ENCODE measurements around the gene LHFPL3.

Gene LHFPL3

DNA sequence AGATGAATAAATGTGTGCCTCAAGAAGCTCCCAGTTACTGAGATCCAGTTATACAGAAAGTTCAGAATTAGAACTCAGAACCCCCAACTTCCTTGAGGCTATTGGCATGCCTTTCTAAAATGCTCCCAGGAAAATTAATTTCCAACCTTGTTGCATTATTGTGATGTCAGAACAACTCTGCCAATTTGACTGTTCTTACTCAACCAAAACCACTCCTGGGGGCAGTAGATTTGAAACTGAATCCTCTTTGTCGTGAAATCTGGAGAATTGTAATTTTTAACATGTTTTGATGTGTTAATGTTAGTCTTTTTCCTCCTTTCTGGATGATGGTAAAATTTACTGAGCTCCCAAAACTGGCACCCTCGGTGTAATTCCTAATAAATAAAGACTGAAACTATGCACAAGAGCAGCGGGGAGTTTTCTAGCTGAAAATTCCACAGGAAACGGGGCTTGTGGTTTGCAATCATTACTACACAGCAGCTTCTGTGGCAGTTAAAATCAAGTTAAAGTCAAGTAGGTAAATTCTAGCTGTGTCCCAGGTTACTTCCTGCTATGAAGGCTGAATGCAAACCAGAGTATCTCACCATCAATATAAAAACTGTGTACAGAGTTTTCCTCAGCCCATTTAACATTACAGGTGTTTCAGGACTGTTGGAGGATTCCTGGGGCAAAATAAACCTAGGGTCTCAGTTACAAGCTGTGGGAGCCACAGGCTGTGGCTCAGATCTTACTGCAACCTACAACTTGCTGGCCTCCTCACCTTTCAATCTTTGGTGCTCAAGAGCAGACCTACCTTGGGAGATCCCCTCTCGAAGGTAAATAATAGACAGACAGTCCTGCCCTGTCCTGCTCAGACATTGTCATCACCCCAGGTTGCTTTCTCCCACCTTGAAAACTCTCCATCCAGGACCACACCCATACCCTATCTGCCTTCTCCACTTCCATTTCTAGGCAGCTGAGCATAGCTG is 529.3 kb downstream of the LHFPL3 start:
- DNase-seq, result no peak

- no peak for DNase-seq
Measured at GRCh38 chr7:104859754-104860426, 531.5 kb downstream of the LHFPL3 start.

- no peak for DNase-seq
Measured at GRCh38 chr7:104861729-104862390, 533.5 kb downstream of the LHFPL3 start.

DNA sequence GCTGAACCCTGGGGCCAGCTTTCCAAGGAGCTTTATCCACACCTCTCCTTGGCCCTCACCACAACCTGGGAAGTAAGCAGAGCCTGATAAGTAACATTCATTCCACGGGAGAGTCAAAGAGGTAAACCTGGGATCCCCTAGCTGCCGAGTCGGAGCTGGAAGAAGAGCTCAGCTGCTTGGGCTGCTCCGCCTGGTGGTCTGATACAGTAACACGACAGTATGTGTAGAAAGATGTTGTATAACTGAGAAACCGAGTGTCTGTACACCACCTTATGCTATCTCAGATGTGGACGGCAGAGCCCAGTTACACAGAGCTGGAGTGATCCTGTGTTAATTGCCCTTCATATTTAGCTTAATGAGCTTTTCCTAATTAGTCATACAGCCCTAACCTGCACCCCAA is 534.3 kb downstream of the LHFPL3 start:
- no peak for DNase-seq

GRCh38 chr7:104873401-104873800 is 545.0 kb downstream of the LHFPL3 start:
- no peak for DNase-seq

GRCh38 chr7:104878577-104878976 is 550.2 kb downstream of the LHFPL3 start:
- DNase-seq, result no peak

DNA sequence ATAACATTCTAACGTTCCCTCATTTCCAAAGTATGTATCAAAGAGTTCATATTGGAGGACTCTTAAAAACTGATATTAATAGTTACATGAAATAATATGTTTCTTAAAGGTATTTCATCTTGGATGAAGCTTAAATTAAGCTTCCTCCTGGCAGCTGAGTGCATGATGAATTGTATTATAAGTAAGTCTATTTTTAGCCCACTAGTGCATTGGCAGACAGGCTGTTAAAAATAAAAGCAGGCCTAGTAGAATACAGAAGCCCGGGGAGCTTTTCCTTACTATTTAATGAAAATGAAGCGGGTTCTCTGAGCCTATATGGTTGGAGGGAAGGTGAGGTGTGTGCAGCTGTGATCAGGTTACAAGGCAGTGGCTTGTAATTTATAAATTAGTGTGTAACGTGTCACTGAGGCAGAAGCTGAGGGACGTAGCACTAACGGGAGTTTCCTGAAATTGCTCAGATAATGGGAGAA is 554.9 kb downstream of the LHFPL3 start:
- DNase-seq, result no peak

- DNase-seq, result peak; percentile 82
Measured at GRCh38 chr7:104883718-104884452, 555.5 kb downstream of the LHFPL3 start.

GRCh38 chr7:104886651-104887050 is 558.2 kb downstream of the LHFPL3 start:
- DNase-seq, result no peak

DNA sequence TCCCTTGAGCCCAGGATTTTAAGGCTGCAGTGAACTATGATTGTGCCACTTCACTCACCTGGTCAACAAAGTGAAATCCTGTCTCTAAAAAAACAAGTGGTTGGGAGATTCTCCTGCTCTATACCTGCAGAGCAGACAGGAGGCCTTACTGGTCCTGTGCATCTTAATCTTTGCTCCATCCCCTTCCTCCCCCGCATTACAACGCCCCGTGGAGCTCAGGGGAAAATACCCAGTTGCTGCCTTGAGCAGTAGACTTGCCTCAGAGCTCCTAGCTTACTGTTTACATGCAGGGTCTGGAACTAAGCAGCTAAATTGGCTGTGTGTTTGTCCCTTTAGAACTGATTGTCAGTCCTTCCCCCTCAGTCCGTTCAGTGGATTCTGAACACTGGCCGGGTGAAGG is 561.8 kb downstream of the LHFPL3 start:
- no peak for DNase-seq

- no peak for DNase-seq
Measured at GRCh38 chr7:104891949-104892348, 563.5 kb downstream of the LHFPL3 start.

DNA sequence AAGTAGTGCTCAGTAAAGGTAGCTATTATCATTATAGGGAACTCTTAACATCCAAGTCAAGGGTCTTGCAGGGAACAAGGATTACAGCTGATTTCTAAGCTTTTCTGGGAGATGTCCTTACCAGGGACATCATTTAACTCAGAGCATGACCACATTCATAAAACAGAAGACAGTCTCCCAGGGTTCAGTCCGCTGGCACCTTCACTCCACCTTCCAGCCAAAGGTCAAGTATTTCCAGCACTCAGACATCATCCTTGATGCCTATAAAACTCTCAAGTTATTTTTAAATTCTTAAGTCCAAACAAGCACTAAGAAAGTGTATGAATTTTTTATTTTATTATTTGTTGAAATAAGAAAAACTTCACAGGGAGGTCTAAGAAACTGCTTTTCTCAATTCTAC is 565.9 kb downstream of the LHFPL3 start:
- DNase-seq, result no peak

- DNase-seq, result no peak
Measured at GRCh38 chr7:104894726-104895521, 566.5 kb downstream of the LHFPL3 start.

DNA sequence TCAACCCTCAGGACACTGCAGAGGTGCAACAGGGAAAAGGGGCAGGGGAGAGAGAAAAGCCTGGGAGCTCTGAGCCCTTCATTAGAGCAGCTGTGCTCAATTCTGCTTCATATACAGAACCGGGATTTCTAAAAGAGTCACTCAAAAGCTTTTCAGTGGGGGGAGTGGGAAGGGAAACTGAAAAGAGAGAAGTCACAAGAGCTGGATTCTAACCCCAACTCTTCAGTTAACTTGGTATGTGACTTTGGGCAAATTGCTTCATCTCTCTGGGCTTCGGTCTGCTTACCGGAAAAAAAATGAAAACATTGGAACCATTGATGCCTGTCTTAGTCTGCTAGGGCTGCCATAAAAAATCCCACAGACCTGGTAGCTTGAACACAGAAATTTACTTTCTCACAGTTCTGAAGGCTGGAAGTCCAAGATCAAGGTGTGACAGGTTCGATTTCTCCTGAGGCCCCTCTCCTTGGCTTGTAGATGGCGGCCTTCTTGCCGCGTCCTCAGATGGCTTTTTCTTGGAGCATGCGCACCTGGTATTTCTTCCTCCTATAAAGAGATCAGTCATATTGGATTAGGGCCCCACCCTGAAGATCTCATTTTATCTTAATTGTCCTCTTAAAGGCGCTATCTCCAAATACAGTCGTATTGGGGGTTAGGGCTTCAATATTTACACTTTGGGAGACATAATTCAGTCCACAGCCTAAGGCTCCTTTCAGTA is 567.3 kb downstream of the LHFPL3 start:
- DNase-seq, result no peak

- DNase-seq, result no peak
Measured at GRCh38 chr7:104898434-104898833, 570.0 kb downstream of the LHFPL3 start.

- DNase-seq, result no peak
Measured at GRCh38 chr7:104900525-104901239, 572.3 kb downstream of the LHFPL3 start.

DNA sequence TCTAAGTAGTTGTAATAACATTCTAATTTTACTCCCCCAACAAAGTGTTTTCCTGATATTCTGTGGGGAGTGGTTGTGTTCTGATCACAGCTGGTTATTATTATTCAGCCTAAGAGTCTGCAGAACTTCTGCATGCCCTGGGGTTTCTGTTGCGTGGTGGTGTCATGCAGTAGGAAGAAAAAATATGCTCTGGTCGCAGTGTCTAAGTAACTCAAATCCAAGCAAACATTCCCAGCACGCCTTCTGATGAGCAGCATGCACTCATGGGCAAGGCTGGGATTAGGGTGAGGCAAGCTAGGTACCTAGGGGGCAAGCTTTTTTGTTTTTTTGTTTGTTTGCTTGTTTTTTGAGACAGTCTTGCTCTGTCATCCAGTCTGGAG is 572.8 kb downstream of the LHFPL3 start:
- DNase-seq, result no peak

- no peak for DNase-seq
Measured at GRCh38 chr7:104902183-104902582, 573.8 kb downstream of the LHFPL3 start.

DNA sequence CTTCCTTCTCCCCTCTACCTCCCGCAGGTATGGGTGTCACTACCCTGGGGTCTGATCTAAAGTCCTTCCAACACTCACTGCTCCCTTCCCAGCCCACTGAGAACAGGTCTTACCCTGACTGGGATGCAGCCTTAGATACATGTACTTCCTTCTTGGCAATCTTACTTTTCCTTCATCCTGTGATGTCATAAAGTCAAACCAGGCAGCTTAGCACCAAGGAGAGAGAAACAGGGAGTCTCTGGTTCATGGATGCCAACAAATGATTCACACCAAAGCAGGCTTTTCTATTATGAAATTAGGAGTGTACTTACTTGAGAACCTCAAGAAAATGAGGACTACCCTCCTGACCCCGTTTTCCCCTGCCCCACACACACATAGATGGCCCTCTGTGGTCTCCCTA is 574.6 kb downstream of the LHFPL3 start:
- no peak for DNase-seq

DNA sequence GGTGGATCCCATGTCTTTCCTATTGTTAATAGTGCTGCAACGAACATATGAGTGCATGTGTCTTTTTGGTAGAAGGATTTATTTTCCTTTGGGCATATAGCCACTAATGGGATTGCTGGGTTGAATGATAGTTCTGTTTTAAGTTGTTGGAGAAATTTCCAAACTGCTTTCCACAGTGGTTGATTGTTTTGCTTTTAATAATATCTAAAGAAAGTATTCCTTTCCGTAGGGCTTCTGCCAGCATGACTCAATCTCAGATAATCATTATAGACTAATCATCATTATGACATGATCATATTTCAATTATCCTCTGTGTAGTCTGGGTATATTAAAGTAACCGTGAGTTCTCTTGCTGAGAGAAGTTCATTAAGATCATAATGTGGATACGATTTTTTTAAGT is 575.4 kb downstream of the LHFPL3 start:
- no peak for DNase-seq

- no peak for DNase-seq
Measured at GRCh38 chr7:104906032-104906431, 577.6 kb downstream of the LHFPL3 start.
